HFFc6 (cell line): ENCODE results near the gene CCDC136. TPM values are rescaled to one million over a fixed set of nuclear protein-coding genes. Genes with fewer than 3 reads are reported as not detected.

Source experiments
- DNase-seq: peaks from one replicate; pipeline ENCODE4 v3.0.0-alpha.2; 2018
- H3K27ac Mint-ChIP-seq: 2 replicates; pipeline ENCODE4 v1.8.0; 2020; ENCODE audit warnings: mild to moderate bottlenecking, mixed read lengths
- H3K27me3 Mint-ChIP-seq: 2 replicates; pipeline ENCODE4 v1.8.0; 2021; ENCODE audit warnings: mild to moderate bottlenecking, moderate library complexity, mixed read lengths; ENCODE audit not compliant: insufficient read depth
- H3K36me3 Mint-ChIP-seq: 2 replicates; pipeline ENCODE4 v1.8.0; 2021; ENCODE audit warnings: low read depth, mixed read lengths
- H3K4me1 Mint-ChIP-seq: 2 replicates; pipeline ENCODE4 v1.8.0; 2020; ENCODE audit warnings: low read depth, mixed read lengths
- H3K4me3 Mint-ChIP-seq: 2 replicates; pipeline ENCODE4 v1.8.0; 2020; ENCODE audit warnings: mild to moderate bottlenecking, moderate library complexity, mixed read lengths
- H3K9me3 Mint-ChIP-seq: 2 replicates; pipeline ENCODE4 v1.8.0; 2020; ENCODE audit warnings: mild to moderate bottlenecking, mixed read lengths
- total RNA-seq, 6 experiments: library from RNA; stranded (reverse); fragmentation: NEBNext Ultra II Directional; extraction: Animal tissue kit (Norgen Biotek cat#: 25700); gene quantifications; 2 replicates in 1 of 6; 3 replicates in 5 of 6; pipeline ENCODE4 v1.2.3, GENCODE V29; 2021
- TF ChIP-seq, protein P1 (sequence below): fragments of 200-600 bp; sonication (generic); IDR thresholded peaks from 2 replicates; pipeline ENCODE4 v1.5.0; 2021; ENCODE audit warnings: antibody characterized with exemption, mild to moderate bottlenecking

Gene CCDC136
- total RNA-seq, 6 experiments from 2014 or later = 7.4 to 16.5 (median 13.7) TPM

DNA sequence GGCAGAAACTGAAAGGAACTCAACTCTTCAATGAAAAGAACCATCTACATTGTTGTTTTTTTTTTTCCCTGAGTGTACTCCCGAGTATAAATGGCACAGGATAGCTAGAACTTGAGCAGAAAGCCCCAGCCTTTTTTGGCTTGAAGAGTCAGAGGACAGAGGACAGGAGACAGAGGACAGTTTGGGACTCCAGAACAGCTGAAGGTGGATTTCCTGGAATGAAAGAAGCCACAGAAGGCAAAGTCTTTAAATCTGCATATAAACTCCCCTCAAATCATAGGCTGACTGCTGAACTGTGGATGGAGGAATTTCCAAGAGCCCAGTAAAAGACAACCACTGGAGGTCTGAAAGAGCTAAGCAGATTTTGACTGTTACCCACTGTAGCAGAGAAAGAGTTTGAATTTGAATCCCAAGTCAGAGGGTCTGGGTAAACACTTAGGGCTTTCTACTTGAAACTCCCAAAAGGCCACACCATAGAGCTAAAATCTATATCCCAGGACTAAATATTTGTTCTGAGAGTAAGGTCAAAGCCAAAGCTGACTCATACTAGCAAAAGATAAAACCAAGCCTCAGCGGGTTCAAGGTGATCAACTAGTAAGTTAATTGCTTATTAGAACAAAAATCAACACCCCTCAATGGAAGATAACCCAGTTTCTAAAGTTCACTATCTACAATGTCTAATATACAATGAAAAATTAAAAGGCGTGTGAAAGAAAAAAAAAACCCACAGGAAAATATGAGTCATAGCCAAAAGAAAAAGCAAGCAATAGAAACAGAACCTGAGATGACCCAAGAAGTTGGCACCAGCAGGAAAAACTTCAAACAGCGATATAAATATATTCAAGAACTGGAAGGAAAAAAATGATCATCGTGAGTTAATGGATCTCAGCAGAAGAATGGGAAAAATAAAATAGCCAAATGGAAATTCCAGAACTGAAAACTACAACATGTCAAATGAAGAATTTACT lies 14.3 kb upstream of the CCDC136 start:
- Mint-ChIP-seq H3K27me3 (peaks cover 22% of the 10 kb centered on the region), H3K36me3 (peaks cover 54% of the 10 kb centered on the region), H3K4me3 (no peak overlapping the region), H3K4me1 (peaks cover 27% of the 10 kb centered on the region), H3K27ac (peak overlapping the region; percentile 18; the same call in 1 of the 2 replicates), H3K9me3 (peaks cover 44% of the 10 kb centered on the region)
- DNase-seq = no peak
- TF ChIP-seq, protein P1, sequence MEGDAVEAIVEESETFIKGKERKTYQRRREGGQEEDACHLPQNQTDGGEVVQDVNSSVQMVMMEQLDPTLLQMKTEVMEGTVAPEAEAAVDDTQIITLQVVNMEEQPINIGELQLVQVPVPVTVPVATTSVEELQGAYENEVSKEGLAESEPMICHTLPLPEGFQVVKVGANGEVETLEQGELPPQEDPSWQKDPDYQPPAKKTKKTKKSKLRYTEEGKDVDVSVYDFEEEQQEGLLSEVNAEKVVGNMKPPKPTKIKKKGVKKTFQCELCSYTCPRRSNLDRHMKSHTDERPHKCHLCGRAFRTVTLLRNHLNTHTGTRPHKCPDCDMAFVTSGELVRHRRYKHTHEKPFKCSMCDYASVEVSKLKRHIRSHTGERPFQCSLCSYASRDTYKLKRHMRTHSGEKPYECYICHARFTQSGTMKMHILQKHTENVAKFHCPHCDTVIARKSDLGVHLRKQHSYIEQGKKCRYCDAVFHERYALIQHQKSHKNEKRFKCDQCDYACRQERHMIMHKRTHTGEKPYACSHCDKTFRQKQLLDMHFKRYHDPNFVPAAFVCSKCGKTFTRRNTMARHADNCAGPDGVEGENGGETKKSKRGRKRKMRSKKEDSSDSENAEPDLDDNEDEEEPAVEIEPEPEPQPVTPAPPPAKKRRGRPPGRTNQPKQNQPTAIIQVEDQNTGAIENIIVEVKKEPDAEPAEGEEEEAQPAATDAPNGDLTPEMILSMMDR = no peak

DNA sequence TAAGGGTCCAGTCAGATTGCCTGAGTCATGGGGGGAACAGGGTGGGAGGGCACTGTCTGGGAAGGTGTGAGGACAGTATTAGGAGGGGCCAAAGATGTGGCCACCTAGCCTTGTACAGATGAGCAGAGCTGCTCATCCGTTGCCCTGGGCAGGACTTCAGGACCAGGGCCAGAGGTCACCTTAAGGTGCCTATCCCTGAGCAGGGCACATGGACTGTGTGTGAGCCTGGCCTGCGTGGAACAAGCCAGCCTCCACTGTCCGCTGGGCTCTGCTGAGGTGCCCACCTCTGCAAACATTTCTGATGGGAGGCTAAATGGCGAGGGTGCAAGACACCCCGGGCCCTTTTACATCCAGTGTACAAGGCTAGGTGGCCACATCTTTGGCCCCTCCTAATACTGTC lies 12.8 kb upstream of the CCDC136 start:
- DNase-seq = no peak
- Mint-ChIP-seq H3K9me3 (peaks cover 44% of the 10 kb centered on the region), H3K4me1 (peaks cover 37% of the 10 kb centered on the region), H3K4me3 (no peak overlapping the region), H3K27ac (no peak overlapping the region), H3K27me3 (peaks cover 25% of the 10 kb centered on the region), H3K36me3 (peaks cover 40% of the 10 kb centered on the region)
- TF ChIP-seq, protein P1 = no peak

DNA sequence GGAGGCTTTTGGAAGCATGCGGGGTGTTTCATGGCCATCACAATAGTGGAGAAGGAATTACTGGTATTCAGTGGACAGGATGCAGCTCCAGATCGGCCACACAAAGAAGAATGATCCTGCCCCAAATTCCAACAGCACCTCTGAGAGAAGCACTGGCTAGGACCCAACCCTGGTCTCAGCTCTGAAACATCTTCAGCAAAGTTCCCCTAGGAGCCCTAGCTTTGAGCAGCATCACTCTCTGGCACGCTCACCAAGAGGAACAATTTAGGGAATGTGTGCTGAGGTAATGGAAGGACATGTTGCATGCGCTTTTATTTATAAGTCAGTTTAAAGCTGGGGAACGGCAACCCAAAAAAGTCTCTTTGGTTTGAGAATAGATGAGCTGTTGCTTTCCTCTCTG lies 10.6 kb upstream of the CCDC136 start:
- Mint-ChIP-seq H3K27me3 (peaks cover 15% of the 10 kb centered on the region), H3K27ac (peak overlapping the region; percentile 62), H3K9me3 (peaks cover 27% of the 10 kb centered on the region), H3K4me1 (peaks cover 33% of the 10 kb centered on the region), H3K36me3 (peaks cover 18% of the 10 kb centered on the region), H3K4me3 (no peak overlapping the region)
- TF ChIP-seq, protein P1 = no peak; the same call in 1 of the 2 replicates
- peak; percentile 39 for DNase-seq

DNA sequence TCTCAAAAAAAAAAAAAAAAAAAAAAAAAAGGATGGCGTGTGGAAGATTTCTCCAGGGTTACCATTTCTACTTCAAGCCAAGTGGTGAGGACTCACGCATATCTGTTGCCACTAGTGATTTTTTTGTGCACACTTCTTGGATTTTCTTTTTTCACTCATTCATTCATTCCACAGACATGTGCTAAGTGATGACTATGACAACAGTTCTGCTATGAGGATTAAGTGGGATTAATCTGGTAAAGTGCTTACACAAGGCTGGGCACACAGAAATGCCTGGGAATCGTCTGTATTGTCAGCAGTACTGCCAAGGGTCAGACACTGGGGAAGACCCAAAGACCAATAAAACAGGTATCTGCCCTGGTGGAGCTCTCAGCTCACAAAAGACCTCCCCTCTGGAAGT lies 9.9 kb upstream of the CCDC136 start:
- TF ChIP-seq, protein P1 = no peak
- H3K9me3 Mint-ChIP-seq = peaks cover 19% of the 10 kb centered on the region
- peaks cover 27% of the 10 kb centered on the region for H3K4me1 Mint-ChIP-seq
- peaks cover 12% of the 10 kb centered on the region for H3K27me3 Mint-ChIP-seq
- no peak for DNase-seq
- no peak overlapping the region for H3K4me3 Mint-ChIP-seq
- H3K27ac Mint-ChIP-seq = no peak overlapping the region
- peaks cover 13% of the 10 kb centered on the region for H3K36me3 Mint-ChIP-seq

DNA sequence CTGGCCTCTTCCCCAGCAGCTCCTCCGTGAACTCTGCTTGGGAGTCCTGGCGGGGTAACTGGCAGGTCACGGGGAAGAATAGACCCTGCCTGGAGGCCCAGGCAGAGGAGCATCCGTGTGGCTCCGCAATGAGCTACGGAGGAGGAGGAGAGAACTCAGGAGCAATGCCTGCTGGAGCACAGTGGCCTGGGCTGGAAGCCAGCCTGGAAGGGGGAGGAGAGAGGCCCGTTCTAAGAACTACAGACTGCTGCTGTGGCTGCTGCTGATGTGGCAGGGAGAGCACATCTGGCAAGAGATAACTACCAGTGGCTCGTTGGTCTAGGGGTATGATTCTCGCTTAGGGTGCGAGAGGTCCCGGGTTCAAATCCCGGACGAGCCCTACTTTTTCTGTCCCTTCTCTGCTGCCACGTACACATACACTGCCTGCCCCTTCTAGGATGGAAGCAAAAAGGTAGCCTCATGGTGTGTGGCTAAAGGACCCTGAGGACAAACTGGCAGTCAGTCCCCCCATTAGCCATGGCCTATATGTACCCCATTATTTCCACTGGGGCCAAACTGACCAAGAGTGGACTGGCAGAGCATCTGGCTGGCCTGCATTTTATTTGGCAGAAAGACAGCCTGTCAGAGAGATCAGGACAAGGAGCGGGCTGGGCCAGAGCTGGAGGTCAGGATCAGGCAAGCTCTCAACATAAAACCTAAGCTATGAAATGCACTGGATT lies 8.5 kb upstream of the CCDC136 start:
- peaks cover 12% of the 10 kb centered on the region for H3K27me3 Mint-ChIP-seq
- TF ChIP-seq, protein P1 = no peak
- peak overlapping the region; percentile 44; the same call in 1 of the 2 replicates for H3K4me3 Mint-ChIP-seq
- DNase-seq = peak; percentile 68
- peaks cover 5% of the 10 kb centered on the region; the same call in 1 of the 2 replicates for H3K9me3 Mint-ChIP-seq
- H3K4me1 Mint-ChIP-seq = peaks cover 27% of the 10 kb centered on the region
- H3K27ac Mint-ChIP-seq = peak overlapping the region; percentile 15; the same call in 1 of the 2 replicates
- H3K36me3 Mint-ChIP-seq = peaks cover 4% of the 10 kb centered on the region; the same call in 1 of the 2 replicates
